Sigmoid colon (tissue), 4 donors: ENCODE measurements around the gene ADA.

Experiments
- EP300 ChIP-seq, 4 donors: sonication (generic); formaldehyde crosslinking; IDR thresholded peaks; one replicate each; pipeline ENCODE4 v1.6.1; 2017; ENCODE audit warnings: antibody characterized with exemption in 4 of 4
- POLR2A ChIP-seq, 2 donors: fragments of 450-650 bp; IDR thresholded peaks; one replicate each; pipeline ENCODE4 v1.6.1; 2016; ENCODE audit warnings: antibody characterized with exemption in 2 of 2, mild to moderate bottlenecking in 2 of 2, moderate library complexity in 2 of 2
- POLR2AphosphoS5 ChIP-seq, 4 donors: sonication (generic); formaldehyde crosslinking; IDR thresholded peaks; one replicate each; pipeline ENCODE4 v1.6.1; 2017; ENCODE audit warnings: antibody characterized with exemption in 4 of 4
- TF ChIP-seq, protein P1 (sequence below), 4 experiments: fragments of 450-650 bp in 3 of 4; fragments of 200-600 bp in 1 of 4; IDR thresholded peaks; one replicate each; pipeline ENCODE4 v1.5.1; 2016 to 2019; ENCODE audit warnings: antibody characterized with exemption in 4 of 4, mild to moderate bottlenecking in 3 of 4, moderate library complexity in 2 of 4

DNA sequence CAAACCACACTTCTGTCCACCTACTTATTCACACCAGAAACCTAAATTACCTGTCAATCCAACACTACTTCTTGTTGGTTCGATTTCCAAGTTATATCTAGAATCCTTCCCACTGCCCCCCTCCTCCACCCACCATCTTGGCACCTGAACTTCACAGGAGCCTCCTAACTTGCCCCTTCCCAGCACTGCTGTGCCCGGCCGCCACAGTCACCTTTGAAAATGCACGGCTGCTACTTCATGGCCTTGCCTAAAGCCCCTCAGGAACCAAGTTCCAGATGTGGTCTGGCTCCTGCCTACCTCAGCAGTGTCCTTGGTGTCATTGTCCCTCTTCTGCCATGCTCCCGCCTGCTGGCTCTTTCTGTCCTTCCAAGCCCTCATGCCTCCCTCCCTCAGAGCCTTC lies 37.9 kb downstream of the ADA start:
- TF ChIP-seq, protein P1, sequence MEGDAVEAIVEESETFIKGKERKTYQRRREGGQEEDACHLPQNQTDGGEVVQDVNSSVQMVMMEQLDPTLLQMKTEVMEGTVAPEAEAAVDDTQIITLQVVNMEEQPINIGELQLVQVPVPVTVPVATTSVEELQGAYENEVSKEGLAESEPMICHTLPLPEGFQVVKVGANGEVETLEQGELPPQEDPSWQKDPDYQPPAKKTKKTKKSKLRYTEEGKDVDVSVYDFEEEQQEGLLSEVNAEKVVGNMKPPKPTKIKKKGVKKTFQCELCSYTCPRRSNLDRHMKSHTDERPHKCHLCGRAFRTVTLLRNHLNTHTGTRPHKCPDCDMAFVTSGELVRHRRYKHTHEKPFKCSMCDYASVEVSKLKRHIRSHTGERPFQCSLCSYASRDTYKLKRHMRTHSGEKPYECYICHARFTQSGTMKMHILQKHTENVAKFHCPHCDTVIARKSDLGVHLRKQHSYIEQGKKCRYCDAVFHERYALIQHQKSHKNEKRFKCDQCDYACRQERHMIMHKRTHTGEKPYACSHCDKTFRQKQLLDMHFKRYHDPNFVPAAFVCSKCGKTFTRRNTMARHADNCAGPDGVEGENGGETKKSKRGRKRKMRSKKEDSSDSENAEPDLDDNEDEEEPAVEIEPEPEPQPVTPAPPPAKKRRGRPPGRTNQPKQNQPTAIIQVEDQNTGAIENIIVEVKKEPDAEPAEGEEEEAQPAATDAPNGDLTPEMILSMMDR (IDR thresholded peaks at IDR 0.05): no peak
- TF ChIP-seq EP300 (IDR thresholded peaks at IDR 0.05): no peak
- no peak for TF ChIP-seq POLR2A (IDR thresholded peaks at IDR 0.05)
- no peak for TF ChIP-seq POLR2AphosphoS5 (IDR thresholded peaks at IDR 0.05)
